GM12872 (cell line): ENCODE data around the gene RPS6KA5.

Experiments used
- CTCF ChIP-seq: IDR thresholded peaks from 3 replicates; pipeline ENCODE4 v1.5.1; 2011; ENCODE audit warnings: low read depth, mild to moderate bottlenecking, low read length, moderate library complexity; ENCODE audit not compliant: insufficient read depth

RPS6KA5 gene

GRCh38 chr14:91035855-91036254, 24.6 kb downstream of the RPS6KA5 start:
- no peak for TF ChIP-seq CTCF

- TF ChIP-seq CTCF: no peak
Measured at GRCh38 chr14:91032248-91032647, 28.2 kb downstream of the RPS6KA5 start.

GRCh38 chr14:91031666-91032065, 28.8 kb downstream of the RPS6KA5 start:
- TF ChIP-seq CTCF: no peak

GRCh38 chr14:91029456-91030217, 30.8 kb downstream of the RPS6KA5 start:
- no peak for TF ChIP-seq CTCF

GRCh38 chr14:91027561-91027960, 32.9 kb downstream of the RPS6KA5 start:
- TF ChIP-seq CTCF: no peak

- TF ChIP-seq CTCF: no peak
Measured at GRCh38 chr14:91021991-91022621, 38.3 kb downstream of the RPS6KA5 start.

- TF ChIP-seq CTCF: no peak
Measured at GRCh38 chr14:91021115-91021514, 39.3 kb downstream of the RPS6KA5 start.
